HG03378 (cell line): Measurements from ENCODE around the gene CLIP2.
A peak's percentile ranks its signal among the peaks of the same experiment; 100 is the strongest.
"Not testable (repeated sequence)": the region's sequence is repeated elsewhere in the genome, so short reads cannot be mapped to it uniquely, and the experiment has no call there.

ENCODE experiments used
- ATAC-seq: cut with Tn5 transposase; IDR thresholded peaks from one replicate; pipeline ENCODE4 v1.9.1; 2021; ENCODE audit warnings: mild to moderate bottlenecking, moderate library complexity; ENCODE audit not compliant: unreplicated experiment

The CLIP2 gene

DNA sequence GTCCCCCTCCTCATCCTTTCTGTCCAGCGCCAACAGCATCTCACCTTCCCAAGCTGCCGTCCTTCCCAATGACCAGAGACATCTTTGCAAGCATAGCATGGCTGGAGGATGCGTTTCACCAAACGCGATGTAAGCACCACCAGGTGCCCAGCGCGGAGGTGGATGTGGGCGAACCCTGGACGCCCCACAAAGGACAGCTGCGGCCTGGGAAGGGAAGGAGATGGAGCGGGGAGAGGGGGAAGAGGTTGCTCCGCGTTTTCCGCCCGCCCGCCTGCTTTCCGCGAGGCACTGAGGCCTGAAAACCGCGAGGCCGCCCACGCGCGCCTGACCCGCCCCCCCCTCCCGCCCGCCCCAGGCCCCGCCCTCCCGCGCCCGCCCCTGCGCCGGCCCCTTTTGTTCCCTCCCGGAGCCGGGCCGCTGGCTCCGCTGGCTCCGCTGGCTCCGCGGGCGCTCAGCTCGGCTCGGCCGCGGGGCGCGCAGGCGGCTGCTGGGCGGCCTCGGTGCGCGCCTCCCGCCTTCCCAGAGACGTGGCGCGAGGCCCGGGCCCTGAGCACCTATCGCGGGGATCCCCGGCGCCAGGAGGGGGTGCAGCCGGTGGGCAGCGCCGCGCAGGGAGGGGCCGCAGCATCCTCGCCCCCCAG is at the start of gene CLIP2:
Gene CLIP2, plus strand, starts transcription at position 390 of the 641 bp plus-strand sequence. CDS start 28,140 bp downstream, outside the sequence.
- ATAC-seq, result no peak

DNA sequence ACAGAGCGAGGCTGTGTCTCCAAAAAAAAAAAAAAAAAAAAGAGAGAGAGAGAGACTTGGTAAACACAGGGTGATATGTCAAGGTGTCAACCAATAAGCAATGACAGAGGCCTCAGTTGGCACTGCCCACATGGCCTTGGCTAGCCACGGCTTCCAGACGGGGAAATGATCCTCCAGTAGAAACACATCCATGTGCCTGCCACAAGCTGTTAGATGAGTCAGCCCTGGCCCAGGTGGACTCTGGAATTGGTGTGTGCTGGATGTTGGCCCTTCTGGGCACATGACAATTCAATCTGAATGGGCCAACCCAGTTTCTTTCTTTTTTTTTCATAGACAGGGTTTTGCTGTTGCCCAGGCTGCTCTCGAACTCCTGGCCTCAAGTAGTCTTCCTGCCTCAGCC is 48.7 kb upstream of the CLIP2 start:
- no peak for ATAC-seq

DNA sequence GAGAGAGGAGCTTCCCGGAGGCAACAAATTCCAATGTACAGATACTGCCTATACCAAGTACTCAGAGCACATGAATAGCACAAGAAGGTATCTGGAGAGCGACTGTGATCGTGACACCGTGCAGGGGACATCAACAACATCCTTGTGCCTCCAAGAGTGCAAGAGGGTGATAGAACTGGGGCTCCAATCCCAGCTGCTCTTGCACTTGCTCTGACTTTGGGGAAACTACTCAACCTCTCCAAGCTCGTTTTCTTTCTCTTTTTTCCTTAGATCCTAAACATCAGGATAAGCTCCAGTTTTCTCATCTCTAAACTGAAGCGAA is 47.1 kb upstream of the CLIP2 start:
- no peak for ATAC-seq

DNA sequence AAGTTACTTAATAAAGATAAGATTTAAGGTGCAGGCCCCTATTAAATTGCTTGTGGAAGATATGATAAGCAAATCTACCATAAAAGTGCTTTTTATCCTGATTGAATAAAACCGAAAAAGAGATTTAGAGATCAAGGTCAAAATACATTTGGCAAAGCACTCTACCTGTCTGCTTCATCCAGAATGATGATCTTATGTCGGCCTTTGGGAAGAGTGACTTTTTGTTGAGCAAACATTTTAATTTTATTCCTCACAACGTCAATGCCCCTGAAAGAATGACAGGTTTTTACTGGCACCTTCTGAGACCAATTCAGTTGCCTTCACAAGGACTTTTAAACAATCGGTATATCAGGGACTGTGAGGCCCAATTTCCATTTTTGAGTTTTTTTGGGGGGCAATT is 42.7 kb upstream of the CLIP2 start:
- ATAC-seq, result no peak

DNA sequence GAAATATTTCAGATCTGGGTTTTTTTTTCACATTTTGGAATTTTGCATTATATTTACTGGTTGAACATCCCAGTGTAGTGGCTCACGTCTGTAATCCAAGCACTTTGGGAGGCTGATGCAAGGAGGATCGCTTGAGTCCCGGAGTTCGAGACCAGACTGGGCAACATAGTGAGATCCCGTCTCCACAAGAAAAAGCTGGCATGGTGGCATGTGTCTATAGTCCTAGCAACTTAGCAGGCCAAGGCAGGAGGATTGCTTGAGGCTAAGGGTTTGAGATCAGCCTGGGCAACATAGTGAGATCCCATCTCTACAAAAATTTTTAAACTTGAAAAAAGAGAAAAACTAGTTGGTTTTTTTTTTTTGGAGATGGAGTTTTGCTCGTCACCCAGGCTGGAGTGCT is 41.1 kb upstream of the CLIP2 start:
- no peak for ATAC-seq

DNA sequence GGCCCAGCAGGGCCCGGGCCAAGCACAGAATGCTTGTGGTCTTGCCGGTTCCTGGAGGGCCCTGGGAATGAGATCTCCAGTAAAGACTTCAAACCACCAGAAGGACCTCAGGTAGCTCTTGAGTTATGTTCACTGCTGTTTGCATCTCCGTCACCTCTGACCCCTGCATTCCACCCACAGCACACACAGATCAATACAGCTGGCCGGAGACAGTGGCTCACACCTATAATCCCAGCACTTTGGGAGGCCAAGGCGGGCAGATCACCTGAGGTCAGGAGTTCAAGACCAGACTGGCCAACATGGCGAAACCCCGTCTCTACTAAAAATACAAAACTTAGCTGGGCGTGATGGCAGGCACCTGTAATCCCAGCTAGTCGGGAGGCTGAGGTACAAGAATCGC is 40.1 kb upstream of the CLIP2 start:
- ATAC-seq, result not testable (repeated sequence)

DNA sequence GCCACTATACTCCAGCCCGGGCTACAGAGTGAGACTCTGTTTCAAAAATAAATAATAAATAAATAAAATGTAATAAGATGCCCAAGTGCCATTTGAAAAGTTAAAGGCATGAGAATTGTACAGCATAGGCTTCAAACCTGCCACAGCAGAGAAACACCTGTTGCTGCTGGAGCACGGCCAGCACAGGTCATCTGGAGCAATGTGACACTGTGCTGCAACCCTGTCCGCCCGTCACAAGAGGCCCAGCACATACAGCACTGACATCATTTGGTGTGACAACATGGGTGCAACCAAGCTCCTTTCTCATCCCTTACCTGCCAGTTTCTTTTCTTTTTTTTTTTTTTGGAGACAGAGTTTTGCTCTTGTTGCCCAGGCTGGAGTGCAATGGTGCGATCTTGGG is 36.3 kb upstream of the CLIP2 start:
- ATAC-seq, result no peak

DNA sequence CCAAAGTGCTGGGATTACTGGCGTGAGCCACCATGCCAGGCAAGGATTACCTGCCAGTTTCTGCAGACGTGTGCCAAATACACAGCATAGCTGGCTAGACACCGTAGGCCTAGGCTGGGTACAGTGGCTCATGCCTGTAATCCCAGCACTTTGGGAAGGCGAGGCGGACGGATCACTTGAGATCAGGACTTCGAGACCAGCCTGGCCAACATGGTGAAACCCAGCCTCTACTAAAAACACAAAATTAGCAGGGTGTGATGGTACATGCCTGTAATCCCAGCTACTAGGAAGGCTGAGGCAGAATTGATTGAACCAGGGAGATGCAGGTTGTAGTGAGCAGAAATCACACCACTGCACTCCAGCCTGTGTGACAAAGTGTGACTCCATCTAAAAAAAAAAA is 35.9 kb upstream of the CLIP2 start:
- no peak for ATAC-seq

DNA sequence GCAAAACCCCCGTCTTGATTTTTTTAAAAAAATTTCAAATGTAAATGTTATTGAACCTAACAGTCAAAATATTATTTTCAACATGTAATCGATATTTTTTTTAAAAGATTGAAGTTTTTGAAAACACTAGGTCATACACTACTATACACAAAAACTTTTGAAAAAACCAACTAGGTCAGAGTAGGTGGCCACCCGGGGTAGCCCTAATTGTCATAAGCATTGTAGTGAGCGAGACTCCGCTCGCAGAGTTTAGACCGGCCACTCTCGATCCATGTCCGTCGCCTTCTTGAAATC is 35.4 kb upstream of the CLIP2 start:
- peak; percentile 6 for ATAC-seq

DNA sequence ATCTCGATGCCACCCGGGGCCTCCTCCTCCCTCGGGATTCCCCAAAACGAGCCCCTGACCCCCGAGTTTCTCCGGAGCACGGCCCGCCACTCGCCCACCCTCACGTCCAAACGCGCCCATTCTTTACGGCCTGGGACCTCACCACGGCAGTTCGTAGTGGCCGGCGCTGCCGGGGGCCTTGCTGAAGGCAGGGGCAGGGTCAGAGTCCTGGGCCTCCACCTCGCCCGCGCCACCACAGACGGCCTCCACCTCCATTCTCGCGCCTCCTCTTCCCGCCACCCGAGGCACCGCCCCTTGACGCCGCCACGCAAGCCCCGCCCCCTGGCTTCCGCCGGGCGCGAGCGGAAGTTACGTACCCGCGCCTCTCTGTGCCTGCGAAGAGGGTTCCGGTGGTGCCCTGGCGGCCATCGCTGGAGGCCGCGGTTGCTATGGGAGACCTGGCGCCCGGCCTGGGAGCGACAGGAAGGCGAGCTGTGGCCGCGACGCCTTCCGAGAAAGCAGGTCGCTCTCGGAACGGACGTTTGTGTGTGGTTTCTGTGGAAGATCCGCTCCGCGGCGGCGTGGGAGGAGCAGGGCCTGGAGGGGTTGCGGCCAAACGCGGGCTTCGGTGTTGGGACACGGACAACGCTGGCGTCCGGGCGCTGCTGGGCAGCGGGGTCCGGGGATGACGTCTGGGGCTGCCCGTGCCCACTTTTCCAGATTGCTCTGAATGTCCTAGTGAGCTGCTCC is 34.9 kb upstream of the CLIP2 start, which contains the start of gene RFC2:
Gene RFC2, minus strand, starts transcription at position 271 of the 729 bp plus-strand sequence. Its CDS starts 16 bp downstream, at position 255.
- peak; percentile 81 for ATAC-seq

DNA sequence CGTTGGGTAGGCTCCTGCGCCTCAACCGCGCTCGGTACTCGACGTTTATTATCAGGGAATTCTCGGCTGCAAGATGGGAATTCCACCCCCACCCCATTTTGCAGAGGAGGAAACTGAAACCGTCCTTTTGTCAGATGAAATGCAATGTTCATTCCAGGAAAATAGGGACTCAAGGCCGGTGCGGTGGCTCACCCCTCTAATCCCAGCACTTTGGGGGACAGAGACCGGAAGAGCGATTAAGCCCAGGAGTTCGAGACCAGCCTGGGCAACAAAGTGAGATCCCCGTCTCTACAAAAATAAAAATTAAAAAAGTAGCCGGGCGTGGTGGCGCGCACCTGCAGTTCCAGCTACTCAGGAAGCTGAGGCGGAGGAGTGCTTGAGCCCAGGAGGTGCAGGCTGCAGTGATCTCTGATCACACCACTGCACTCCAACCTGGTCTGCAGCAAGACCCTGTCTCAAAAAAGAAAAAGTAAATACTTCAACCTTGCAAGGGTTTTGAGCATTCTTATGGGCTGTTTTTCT is 34.3 kb upstream of the CLIP2 start:
- no peak for ATAC-seq

DNA sequence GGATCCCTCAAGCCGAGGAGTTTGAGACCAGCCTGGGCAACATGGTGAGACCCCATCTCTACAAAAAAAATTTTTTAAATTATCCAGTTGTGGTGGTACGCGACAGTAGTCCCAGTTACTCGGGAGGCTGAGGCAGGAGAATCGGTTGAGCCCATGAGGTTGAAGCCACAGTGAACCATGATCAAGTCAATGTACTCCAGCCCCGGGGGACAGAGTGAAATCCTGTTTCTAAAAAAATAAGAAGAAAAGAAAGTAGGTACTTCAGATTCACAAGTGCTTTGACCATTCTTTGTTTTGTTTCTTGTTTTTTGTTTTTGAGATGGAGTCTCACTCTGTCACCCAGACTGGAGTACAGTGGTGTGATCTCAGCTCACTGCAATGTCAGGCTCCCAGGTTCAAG is 33.7 kb upstream of the CLIP2 start:
- ATAC-seq, result not testable (repeated sequence)

DNA sequence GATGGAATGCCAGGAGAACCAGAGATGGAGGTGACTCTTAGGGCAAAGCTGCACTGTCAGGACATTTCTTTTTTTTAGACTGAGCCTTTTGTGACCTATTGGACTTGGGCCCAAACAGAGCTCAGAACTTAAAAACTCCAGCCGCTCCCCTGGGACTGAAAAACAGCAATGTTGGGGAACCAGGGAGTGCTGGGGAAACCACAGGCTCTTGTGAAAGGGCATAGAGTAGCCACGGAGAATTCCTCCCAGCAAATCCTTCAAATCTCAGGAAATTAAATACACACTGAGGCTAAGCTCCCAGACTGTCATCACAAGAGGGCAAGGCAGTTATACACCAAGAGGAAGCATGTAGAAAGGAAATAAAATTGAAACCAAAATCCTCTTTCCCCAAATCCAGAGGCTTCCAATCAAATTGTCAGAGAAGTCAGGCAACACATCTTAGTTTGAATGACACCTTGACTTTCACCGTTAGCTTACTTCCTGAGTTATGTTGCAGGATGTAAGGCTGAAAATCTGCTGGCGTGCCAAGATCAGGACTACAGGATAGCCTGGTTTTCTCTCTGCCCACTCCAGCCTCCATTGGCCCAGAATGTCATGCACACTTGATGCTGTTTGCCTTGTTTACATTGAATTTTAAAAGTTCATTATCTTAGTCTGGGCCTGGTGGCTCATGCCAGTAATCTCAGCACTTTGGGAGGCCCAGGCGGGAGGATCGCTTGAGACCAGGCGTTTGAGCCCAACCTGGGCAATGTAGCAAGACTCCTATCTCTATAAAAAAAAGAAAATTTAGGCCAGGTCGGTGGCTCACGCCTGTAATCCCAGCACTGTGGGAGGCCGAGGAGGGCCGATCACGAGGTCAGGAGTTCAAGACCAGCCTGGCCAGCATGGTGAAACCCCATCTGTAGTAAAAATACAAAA is 32.5 kb upstream of the CLIP2 start:
- ATAC-seq, result no peak

DNA sequence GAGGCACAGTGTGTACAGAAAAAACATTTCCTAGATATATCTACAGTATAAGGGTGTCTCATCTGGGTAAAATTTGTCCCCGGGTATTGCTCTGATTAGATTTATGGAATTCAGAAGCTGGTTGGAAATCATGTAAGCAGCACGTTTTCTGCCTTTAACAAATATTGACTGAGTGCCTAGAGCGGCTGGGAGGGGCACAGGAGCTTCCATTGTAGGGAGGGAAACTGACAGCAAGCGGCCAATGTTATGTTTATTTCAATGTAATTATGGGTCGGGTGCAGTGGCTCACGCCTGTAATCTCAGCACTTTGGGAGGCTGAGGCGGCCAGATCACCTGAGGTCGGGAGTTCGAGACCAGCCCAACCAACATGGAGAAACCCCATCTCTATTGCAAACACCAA is 30.6 kb upstream of the CLIP2 start:
- ATAC-seq, result no peak

DNA sequence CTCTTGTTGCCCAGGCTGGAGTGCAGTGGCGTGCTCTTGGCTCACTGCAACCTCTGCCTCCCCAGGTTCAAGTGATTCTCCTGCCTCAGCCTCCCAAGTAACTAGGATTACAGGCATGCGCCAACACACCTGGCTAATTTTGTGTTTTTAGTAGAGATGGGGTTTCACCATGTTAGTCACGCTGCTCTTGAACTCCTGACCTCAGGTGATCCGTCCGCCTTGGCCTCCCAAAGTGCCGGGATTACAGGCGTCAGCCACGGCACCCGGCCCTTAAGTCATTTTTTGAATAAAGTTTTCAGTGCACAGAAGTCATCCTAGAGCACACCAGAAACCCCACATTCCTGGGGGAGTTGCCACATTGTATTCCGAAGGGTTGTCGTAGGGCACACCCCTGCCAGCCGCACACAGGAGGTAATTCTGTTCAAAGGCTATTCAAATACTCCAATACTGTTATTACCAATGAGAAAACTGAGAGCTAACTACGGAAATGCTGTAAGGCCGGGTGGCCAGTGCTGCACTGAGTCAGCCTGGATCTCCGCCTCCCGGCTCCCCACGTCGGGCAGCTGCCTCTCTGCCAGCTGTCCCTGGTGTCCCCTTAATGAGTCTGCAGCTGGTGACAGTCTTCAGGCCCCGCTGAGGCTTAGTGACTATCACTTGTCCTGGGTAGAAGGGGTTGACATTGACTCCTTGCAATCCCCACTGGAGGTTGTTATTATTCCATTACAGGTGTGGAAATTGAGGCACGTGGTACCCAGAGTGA is 26.4 kb upstream of the CLIP2 start:
- ATAC-seq, result no peak

DNA sequence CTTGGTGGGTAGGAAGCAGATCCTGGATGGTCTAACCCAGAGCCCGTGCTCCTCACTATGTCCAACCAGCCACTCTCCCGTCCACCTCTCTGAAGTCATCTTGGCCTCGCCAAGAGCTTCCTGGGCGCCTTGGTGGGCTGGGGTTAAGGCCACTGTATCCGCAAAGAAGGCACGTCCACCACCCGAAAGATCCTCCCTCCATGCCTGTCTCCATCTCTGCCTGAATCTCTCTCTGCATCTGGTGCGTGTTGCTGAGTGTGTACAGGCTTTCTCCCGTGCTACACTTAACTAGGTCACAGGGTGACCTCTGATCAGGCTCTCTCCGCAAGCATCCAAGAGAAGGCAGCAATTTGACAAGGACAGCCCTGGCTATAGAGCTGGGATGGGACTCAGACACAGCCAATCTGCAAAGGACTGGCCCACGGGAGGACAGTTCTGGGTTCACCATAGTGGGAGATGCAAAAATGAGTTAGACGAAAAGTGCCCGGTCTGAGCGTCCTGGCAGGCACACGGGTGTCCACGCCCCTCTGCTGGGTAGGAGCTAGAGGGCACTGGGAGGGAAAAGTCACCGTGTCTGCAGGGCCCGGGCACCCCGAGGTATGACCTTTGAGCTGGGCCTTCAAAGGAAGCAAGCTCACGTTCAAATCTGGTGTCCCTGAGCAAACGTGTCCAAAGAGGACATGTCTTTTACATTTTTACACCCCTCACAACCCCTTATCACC is 25.6 kb upstream of the CLIP2 start:
- no peak for ATAC-seq

DNA sequence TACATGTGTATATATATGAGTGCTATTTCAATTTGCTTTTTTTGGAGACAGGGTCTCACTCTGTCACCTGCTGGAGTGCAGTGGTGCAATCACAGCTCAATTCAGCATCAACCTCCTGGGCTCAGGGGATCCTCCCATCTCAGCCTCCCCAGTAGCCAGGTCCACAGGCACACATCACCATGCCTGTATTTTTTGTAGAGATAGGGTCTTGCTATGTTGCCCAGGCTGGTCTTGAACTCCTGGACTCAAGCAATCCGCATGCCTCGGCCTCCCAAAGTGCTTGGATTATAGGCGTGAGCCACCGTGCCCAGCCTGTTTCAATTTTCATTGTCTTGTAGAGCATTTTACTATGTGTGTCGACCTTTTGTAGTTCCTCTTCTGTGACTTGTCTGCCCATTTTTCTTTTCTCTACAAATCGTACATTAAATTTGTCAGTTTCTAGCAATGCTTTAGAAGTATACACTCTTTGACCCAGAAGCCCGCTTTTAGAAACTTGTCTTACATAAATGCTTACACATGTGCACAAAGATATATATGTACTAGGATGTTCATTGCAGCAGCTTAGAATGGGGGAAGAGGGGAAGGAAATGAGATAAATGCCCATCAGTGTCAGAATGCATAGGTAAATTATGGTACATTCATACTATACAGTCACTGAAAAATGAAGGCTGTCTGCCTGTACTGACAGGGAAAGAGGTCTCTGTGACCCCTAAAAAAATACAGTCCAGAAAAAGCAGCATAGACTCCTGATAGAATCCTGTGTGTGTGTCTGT is 22.8 kb upstream of the CLIP2 start:
- no peak for ATAC-seq

DNA sequence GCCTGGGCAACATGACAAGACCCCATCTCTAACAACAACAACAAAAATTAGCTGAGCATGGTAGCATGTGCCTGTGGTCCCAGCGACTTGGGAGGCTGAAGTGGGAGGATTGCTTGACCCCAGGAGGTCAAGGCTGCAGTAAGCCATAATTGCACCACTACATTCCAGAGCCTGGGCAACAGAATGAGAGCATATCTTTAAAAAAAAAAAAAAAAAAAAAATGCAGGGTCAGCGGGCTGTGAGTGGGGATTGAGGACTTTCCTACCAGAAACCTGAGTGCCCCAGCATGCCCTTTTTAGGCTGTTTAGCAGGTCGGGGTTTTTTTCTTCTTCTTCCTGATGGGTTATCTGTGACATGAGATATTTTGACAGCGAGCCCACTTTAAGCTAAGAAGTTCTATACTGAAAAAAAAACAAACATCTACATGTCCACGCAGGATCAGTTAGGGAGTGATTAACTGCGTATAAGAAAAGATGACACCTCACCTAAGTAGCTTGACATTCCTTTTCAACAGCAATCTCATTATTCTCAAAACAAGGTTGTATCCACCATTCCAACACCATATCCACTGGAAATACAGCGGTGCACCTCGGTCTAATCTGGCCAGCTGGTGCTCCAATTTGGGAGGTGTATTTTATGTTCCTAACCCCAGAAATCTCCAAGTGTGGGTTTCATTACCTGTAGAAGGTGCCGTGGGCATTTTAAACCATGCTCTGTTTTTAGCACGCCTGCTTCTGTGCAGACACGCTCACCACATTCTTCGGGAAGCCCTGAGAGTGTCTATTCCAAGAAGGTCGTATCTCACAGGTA is 21.2 kb upstream of the CLIP2 start:
- no peak for ATAC-seq
